Neural cell (in vitro differentiated cells): ENCODE measurements around the gene ASCL5.

Experiments used
- EP300 ChIP-seq: fragments of 450-650 bp; conservative IDR thresholded peaks from 2 replicates; pipeline ENCODE4 v1.6.1; 2014; ENCODE audit warnings: antibody characterized with exemption, mild to moderate bottlenecking, moderate library complexity; ENCODE audit not compliant: poor library complexity, severe bottlenecking
- EZH2 ChIP-seq: fragments of 200-600, 300-800 bp; shearing (Covaris generic), sonication (generic); IDR thresholded peaks from 2 replicates; pipeline ENCODE4 v1.6.1; 2014; ENCODE audit warnings: antibody characterized with exemption, low read length, borderline replicate concordance, mild to moderate bottlenecking; ENCODE audit not compliant: insufficient read depth, poor library complexity, severe bottlenecking
- SMC3 ChIP-seq: fragments of 450-650 bp; conservative IDR thresholded peaks from 2 replicates; pipeline ENCODE4 v1.6.1; 2014; ENCODE audit warnings: antibody characterized with exemption, mild to moderate bottlenecking, moderate library complexity; ENCODE audit not compliant: poor library complexity
- TF ChIP-seq, protein P1 (sequence below): fragments of 450-650 bp; IDR thresholded peaks from 2 replicates; pipeline ENCODE4 v1.5.1; 2014; ENCODE audit warnings: antibody characterized with exemption, mild to moderate bottlenecking, moderate library complexity; ENCODE audit not compliant: poor library complexity, severe bottlenecking

DNA sequence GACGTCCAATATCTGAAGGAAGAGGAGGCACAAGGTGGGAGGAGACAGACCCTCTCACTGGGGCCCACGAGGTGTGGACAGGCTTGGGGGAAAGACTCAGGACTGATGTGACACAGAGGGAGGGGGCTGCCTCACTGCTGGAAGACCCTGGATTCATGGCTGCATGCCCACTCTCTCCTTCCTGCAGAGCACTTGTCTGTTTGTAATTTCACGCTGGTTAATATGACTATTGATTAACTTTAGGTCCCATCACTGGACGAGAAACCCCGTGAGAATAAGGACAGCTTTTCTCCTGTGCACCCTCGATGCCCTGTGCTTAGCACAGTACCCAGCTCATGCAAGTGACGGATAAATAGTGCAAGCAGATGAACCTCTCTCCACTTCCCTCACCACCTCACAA lies 49.9 kb downstream of the ASCL5 start:
- TF ChIP-seq, protein P1, sequence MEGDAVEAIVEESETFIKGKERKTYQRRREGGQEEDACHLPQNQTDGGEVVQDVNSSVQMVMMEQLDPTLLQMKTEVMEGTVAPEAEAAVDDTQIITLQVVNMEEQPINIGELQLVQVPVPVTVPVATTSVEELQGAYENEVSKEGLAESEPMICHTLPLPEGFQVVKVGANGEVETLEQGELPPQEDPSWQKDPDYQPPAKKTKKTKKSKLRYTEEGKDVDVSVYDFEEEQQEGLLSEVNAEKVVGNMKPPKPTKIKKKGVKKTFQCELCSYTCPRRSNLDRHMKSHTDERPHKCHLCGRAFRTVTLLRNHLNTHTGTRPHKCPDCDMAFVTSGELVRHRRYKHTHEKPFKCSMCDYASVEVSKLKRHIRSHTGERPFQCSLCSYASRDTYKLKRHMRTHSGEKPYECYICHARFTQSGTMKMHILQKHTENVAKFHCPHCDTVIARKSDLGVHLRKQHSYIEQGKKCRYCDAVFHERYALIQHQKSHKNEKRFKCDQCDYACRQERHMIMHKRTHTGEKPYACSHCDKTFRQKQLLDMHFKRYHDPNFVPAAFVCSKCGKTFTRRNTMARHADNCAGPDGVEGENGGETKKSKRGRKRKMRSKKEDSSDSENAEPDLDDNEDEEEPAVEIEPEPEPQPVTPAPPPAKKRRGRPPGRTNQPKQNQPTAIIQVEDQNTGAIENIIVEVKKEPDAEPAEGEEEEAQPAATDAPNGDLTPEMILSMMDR, result no peak
- no peak for TF ChIP-seq SMC3
- TF ChIP-seq EP300, result no peak
- no peak for TF ChIP-seq EZH2
